HG03342 (cell line): ENCODE measurements around the gene SERPINB1.
A peak's percentile ranks its signal among the peaks of the same experiment; 100 is the strongest.
"Not testable (repeated sequence)": the region's sequence is repeated elsewhere in the genome, so short reads cannot be mapped to it uniquely, and the experiment has no call there.

Experiments
- ATAC-seq: cut with Tn5 transposase; IDR thresholded peaks from one replicate; pipeline ENCODE4 v1.9.1; 2021; ENCODE audit warnings: mild to moderate bottlenecking, moderate library complexity; ENCODE audit not compliant: unreplicated experiment

The SERPINB1 gene

GRCh38 chr6:2866171-2866846, 24.6 kb upstream of the SERPINB1 start:
- peak; percentile 46 for ATAC-seq

GRCh38 chr6:2865694-2866151, 24.1 kb upstream of the SERPINB1 start:
- no peak for ATAC-seq

GRCh38 chr6:2865270-2865669, 23.6 kb upstream of the SERPINB1 start:
- no peak for ATAC-seq

GRCh38 chr6:2863901-2864300, 22.2 kb upstream of the SERPINB1 start:
- ATAC-seq: no peak

- ATAC-seq: peak; percentile 51
These were observed 21.1 kb upstream of the SERPINB1 start for GRCh38 chr6:2862712-2863181.

- ATAC-seq: no peak
These were observed 20.1 kb upstream of the SERPINB1 start for GRCh38 chr6:2861822-2862164.

- ATAC-seq: no peak
These were observed 19.6 kb upstream of the SERPINB1 start for GRCh38 chr6:2861060-2861821.

GRCh38 chr6:2860706-2861059, 19.0 kb upstream of the SERPINB1 start:
- ATAC-seq: not testable (repeated sequence)

GRCh38 chr6:2859798-2860705, 18.4 kb upstream of the SERPINB1 start:
- ATAC-seq: not testable (repeated sequence)

GRCh38 chr6:2859185-2859700, 17.6 kb upstream of the SERPINB1 start:
- ATAC-seq: no peak

- peak; percentile 45 for ATAC-seq
These were observed 16.1 kb upstream of the SERPINB1 start for GRCh38 chr6:2857580-2858337.

- no peak for ATAC-seq
These were observed 15.5 kb upstream of the SERPINB1 start for GRCh38 chr6:2857185-2857579.

- ATAC-seq: no peak
These were observed 13.4 kb upstream of the SERPINB1 start for GRCh38 chr6:2855061-2855519.

GRCh38 chr6:2854396-2854982, 12.8 kb upstream of the SERPINB1 start:
- no peak for ATAC-seq

GRCh38 chr6:2853769-2854395, 12.2 kb upstream of the SERPINB1 start:
- peak; percentile 38 for ATAC-seq

- ATAC-seq: not testable (repeated sequence)
These were observed 11.7 kb upstream of the SERPINB1 start for GRCh38 chr6:2853378-2853768.

- no peak for ATAC-seq
These were observed 11.3 kb upstream of the SERPINB1 start for GRCh38 chr6:2852921-2853322.

GRCh38 chr6:2852514-2852855, 10.8 kb upstream of the SERPINB1 start:
- no peak for ATAC-seq

GRCh38 chr6:2851727-2852513, 10.3 kb upstream of the SERPINB1 start:
- ATAC-seq: no peak
